ENCODE data around the gene MYO10.
"Not testable (repeated sequence)": the region's sequence is repeated elsewhere in the genome, so short reads cannot be mapped to it uniquely, and the experiment has no call there.

MYO10 gene

GRCh38 chr5:16654647-16655334 is 281.3 kb downstream of the MYO10 start:
- no peak for DNase-seq (ENCODE audit: low spot score)
- no peak for TF ChIP-seq CTCF (IDR thresholded peaks at IDR 0.05; ENCODE audit: extremely low read depth, missing control alignments)

DNA sequence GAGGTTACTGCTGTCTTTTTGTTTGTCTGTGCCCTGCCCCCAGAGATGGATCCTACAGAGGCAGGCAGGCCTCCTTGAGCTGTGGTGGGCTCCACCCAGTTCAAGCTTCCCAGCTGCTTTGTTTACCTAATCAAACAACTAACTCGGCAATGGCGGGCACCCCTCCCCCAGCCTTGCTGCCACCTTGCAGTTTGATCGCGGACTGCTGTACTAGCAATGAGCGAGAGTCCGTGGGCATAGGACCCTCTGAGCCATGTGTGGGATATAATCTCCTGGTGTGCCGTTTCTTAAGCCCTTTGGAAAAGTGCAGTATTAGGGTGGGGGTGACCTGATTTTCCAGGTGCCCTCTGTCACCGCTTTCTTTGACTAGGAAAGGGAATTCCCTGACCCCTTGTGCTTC is 287.3 kb downstream of the MYO10 start:
- not testable (repeated sequence) for DNase-seq (ENCODE audit: low spot score)

GRCh38 chr5:16644301-16644889 is 291.7 kb downstream of the MYO10 start:
- TF ChIP-seq CTCF (IDR thresholded peaks at IDR 0.05; ENCODE audit: extremely low read depth, missing control alignments), result no peak

DNA sequence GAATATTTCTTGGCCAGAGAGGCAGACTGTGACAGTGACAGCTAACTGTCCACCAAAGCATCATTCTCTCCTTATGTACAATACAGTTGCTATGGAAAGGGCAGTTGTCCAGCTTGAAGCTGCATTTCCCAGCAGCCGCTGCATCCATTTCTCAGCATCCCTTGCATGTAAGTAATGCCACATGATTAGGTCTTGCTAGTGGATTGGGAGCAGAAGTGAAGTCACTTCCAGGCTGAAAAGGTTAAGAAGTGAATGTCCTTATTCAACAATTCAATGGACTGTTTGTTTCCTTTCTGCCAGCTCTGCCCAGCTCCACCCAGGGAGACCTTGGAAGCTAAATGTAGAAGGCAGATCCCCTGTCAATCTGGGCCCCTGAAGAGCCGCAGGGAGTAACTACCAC is 293.2 kb downstream of the MYO10 start:
- DNase-seq (ENCODE audit: low spot score), result no peak
- no peak for TF ChIP-seq CTCF (IDR thresholded peaks at IDR 0.05; ENCODE audit: extremely low read depth, missing control alignments)

More at GRCh38 chr5:16644301-16644889, 291.7 kb downstream of the MYO10 start:
- DNase-seq (ENCODE audit: low spot score), result no peak

DNA sequence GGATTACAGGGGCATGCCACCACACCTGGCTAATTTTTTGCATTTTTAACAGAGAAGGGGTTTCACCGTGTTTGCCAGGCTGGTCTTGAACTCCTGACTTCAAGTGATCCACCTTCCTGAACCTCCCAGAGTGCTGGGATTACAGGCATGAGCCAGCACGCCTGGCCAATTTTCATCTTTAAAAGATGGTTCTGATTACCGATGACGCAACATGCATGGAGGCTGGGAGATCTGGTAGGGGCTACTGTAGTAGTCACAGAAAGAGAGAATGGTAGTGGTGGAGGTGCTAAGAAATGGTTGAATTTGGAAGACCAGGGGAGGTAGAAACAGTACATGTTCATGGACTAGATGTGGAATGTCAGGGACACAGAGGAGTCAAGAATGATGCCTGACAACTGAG is 296.9 kb downstream of the MYO10 start:
- DNase-seq (ENCODE audit: low spot score), result no peak
- TF ChIP-seq CTCF (IDR thresholded peaks at IDR 0.05; ENCODE audit: extremely low read depth, missing control alignments), result no peak

GRCh38 chr5:16628376-16628775 is 307.7 kb downstream of the MYO10 start:
- TF ChIP-seq CTCF (IDR thresholded peaks at IDR 0.05; ENCODE audit: extremely low read depth, missing control alignments), result no peak
- DNase-seq (ENCODE audit: low spot score), result no peak

DNA sequence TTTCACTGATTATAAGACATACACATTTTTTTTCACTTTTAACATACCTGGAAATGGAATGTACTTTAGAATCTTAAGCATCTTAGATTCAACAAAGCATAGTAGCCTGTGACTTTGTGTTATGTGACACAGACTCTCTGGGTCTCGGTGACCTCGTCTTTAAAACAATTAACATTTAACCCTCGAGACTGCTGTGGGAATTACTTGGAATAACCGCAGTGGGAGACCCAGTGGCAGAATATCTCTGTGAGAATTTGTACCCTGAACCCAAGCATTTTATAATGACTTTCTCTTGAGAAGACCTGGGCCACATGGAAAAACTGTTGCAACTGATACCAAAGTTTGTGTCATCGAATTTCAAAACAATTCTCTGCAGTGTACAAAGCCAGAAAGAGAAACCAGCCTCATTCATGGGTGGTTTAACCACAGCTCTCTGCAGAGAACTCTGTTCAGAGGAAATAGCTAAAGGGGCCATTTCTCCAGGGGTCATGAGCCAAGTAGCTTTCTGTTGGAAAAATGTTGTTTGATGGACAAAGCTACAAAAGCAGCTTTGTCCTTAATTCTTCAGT is 309.3 kb downstream of the MYO10 start:
- no peak for DNase-seq (ENCODE audit: low spot score)
- no peak for TF ChIP-seq CTCF (IDR thresholded peaks at IDR 0.05; ENCODE audit: extremely low read depth, missing control alignments)
